ENCODE results near the gene SLC1A2. TPM values are rescaled to one million over a fixed set of nuclear protein-coding genes. Genes with fewer than 3 reads are reported as not detected.

SLC1A2 gene
- total RNA-seq, 1 experiment from 2014 or later, result 0.25 TPM

GRCh38 chr11:35458846-35459245, 39.5 kb upstream of the SLC1A2 start:
- ChIA-PET CTCF (no interaction called here), POLR2A (no interaction called here), RAD21 (ENCODE audit: low non-redundant PET in 1 of 2, low total read pairs in 2 of 2, uncharacterized antibody in 2 of 2, unreplicated experiment in 2 of 2) (no interaction called here)
- Histone ChIP-seq H3K9me3 (ENCODE audit: control insufficient read depth in 1 of 2, insufficient read depth in 1 of 2, low read depth in 1 of 2, low read length in 2 of 2) (no peaks in the 10 kb centered on the region), H2AFZ (ENCODE audit: low read depth, low read length, poor library complexity, severe bottlenecking) (no peak overlapping the region), H3K9ac (ENCODE audit: low read length) (no peak overlapping the region), H4K20me1 (ENCODE audit: insufficient read depth) (no peaks in the 10 kb centered on the region), H3K4me3 (replicated peaks in 1 of 2; ENCODE audit: low read depth in 1 of 2, low read length in 2 of 2) (no peak overlapping the region), H3K9me2 (ENCODE audit: insufficient read depth) (no peaks in the 10 kb centered on the region), H3K4me1 (ENCODE audit: control insufficient read depth in 1 of 2, insufficient read depth in 2 of 2, low read length in 2 of 2) (no peaks in the 10 kb centered on the region), H3K4me2 (ENCODE audit: low read length) (no peak overlapping the region), H3K79me2 (ENCODE audit: insufficient read depth, low read length) (no peaks in the 10 kb centered on the region), H3K36me3 (ENCODE audit: control insufficient read depth in 1 of 2, insufficient read depth in 2 of 2, low read length in 2 of 2) (no peaks in the 10 kb centered on the region), H3K27ac (ENCODE audit: low read depth, low read length) (no peak overlapping the region), H3K27me3 (ENCODE audit: insufficient read depth, low read length) (peaks cover 41% of the 10 kb centered on the region)
- DNase-seq (ENCODE audit: low read depth, low spot score) (no peak), ATAC-seq (no peak)
- intact Hi-C loops (cut with micrococcal nuclease), result no loop called here
- BruUV-seq (replicated peaks), result no TSS peak
- TF ChIP-seq EGR1 (IDR thresholded peaks at IDR 0.05; ENCODE audit: low read depth) (no peak), CBX3 (IDR thresholded peaks at IDR 0.05; ENCODE audit: low read depth) (no peak)

GRCh38 chr11:35454362-35454761, 35.0 kb upstream of the SLC1A2 start:
- ChIA-PET CTCF (no interaction called here), RAD21 (ENCODE audit: low non-redundant PET in 1 of 2, low total read pairs in 2 of 2, uncharacterized antibody in 2 of 2, unreplicated experiment in 2 of 2) (no interaction called here), POLR2A (no interaction called here)
- Histone ChIP-seq H3K4me2 (ENCODE audit: low read length) (no peak overlapping the region), H3K9me2 (ENCODE audit: insufficient read depth) (no peaks in the 10 kb centered on the region), H3K27ac (ENCODE audit: low read depth, low read length) (no peak overlapping the region), H4K20me1 (ENCODE audit: insufficient read depth) (no peaks in the 10 kb centered on the region), H3K4me3 (replicated peaks in 1 of 2; ENCODE audit: low read depth in 1 of 2, low read length in 2 of 2) (no peak overlapping the region), H3K27me3 (ENCODE audit: insufficient read depth, low read length) (peaks cover 42% of the 10 kb centered on the region), H3K79me2 (ENCODE audit: insufficient read depth, low read length) (no peaks in the 10 kb centered on the region), H3K36me3 (ENCODE audit: control insufficient read depth in 1 of 2, insufficient read depth in 2 of 2, low read length in 2 of 2) (no peaks in the 10 kb centered on the region), H3K4me1 (ENCODE audit: control insufficient read depth in 1 of 2, insufficient read depth in 2 of 2, low read length in 2 of 2) (no peaks in the 10 kb centered on the region), H2AFZ (ENCODE audit: low read depth, low read length, poor library complexity, severe bottlenecking) (no peak overlapping the region), H3K9ac (ENCODE audit: low read length) (no peak overlapping the region), H3K9me3 (ENCODE audit: control insufficient read depth in 1 of 2, insufficient read depth in 1 of 2, low read depth in 1 of 2, low read length in 2 of 2) (no peaks in the 10 kb centered on the region)
- DNase-seq (ENCODE audit: low read depth, low spot score) (no peak), ATAC-seq (no peak)
- TF ChIP-seq EZH2 (IDR thresholded peaks at IDR 0.05) (no peak), CEBPB (IDR thresholded peaks at IDR 0.05; ENCODE audit: low read depth) (no peak), ATF3 (IDR thresholded peaks at IDR 0.05) (no peak), ZFX (IDR thresholded peaks at IDR 0.05) (no peak), MAX (IDR thresholded peaks at IDR 0.05) (no peak), REST (IDR thresholded peaks at IDR 0.05; ENCODE audit: low read depth) (no peak), CBX3 (IDR thresholded peaks at IDR 0.05; ENCODE audit: low read depth) (no peak), SIN3A (IDR thresholded peaks at IDR 0.05; ENCODE audit: low read depth) (no peak), FOSL1 (IDR thresholded peaks at IDR 0.05; ENCODE audit: low read depth) (no peak), ELF1 (IDR thresholded peaks at IDR 0.05; ENCODE audit: borderline replicate concordance, low read depth) (no peak), ZBTB33 (IDR thresholded peaks at IDR 0.05; ENCODE audit: extremely low read depth, insufficient replicate concordance, low read length) (no peak), EGR1 (IDR thresholded peaks at IDR 0.05; ENCODE audit: low read depth) (no peak), SRF (IDR thresholded peaks at IDR 0.05; ENCODE audit: low read depth) (no peak)
- no TSS peak for BruUV-seq (replicated peaks)
- intact Hi-C loops (cut with micrococcal nuclease), result no loop called here

All from HCT116 (cell line).